CD4-positive, alpha-beta T cell treated with Interleukin-10 for 1 hour (primary cell): ENCODE measurements around the gene PLCD4.

Source experiments
- DNase-seq: peaks from one replicate; pipeline ENCODE4 v3.0.0-alpha.2; 2020

The PLCD4 gene

DNA sequence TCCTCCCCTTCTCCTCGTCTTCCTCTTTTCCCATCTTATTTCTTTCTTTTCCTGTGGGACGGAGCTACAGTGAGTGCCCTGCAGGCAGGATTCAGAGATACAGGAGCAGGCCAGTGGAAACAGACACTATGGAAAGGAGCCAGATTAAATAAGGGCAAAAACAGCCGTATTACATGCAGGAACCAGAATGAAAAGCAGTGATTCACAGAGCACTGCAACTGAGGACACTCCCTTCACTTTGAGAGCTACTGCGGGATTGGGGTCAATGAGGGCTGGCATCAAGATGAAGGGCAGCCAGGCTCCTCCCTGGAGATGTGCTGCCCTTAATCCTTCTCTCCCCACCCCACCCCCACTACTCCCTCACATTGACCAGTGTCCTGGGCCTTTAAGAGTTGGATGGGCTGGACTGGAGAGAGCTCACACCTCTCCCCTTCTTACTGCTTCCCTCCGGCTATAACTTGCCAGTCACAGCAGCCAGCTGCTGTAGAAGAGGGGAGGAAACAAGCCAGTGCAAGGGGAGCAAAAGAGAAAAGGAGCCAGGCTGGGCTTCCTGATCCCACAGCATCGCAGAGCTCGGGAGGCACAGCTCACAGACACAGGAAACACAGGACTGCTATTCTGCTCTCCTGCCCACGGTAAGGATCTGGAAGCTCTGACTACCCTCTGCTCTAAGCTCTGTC lies at the start of gene PLCD4:
Gene PLCD4 (plus strand): TSS at position 464 of the 680 bp plus-strand sequence. CDS start 7,841 bp downstream, outside the sequence.
- DNase-seq = no peak

DNA sequence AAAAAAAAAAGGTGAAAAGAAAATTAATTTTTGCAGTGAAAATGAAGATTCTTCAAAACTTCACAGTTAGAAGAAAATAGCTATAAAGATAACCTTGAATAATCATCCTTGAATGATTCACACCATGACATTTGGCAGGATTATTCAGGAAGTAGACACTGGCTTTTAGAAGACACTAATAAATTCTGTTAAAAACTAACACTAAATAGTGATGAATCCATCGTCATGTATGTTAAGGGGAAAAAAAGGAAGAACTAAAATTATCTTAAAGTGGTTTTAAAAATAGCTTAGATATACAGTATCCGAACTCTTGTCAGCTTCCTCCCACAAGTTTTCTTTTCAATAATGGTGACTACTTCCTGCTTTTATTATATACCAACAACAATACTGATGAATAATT lies 49.8 kb upstream of the PLCD4 start:
- DNase-seq = no peak

- no peak for DNase-seq
Measured at GRCh38 chr2:218558986-218559385, 48.7 kb upstream of the PLCD4 start.

DNA sequence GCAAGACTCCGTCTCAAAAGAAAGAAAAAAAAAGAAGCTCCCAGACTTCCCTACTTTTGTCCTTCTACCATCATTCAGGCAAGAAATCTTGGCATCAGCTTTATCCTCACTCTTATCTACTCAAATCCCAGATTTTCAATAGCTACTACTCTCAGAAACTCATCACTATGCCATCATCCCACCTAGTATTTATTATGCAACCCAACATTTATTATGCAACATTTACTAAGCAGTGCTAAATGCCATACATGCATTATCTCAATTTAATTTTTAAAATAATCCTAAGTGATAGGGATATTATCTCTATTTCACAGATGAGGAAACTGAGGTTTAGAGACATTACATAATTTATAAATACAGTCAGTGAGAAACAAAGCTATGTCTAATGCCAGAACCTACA lies 43.6 kb upstream of the PLCD4 start:
- no peak for DNase-seq

GRCh38 chr2:218566296-218566695 lies 41.4 kb upstream of the PLCD4 start:
- no peak for DNase-seq

DNA sequence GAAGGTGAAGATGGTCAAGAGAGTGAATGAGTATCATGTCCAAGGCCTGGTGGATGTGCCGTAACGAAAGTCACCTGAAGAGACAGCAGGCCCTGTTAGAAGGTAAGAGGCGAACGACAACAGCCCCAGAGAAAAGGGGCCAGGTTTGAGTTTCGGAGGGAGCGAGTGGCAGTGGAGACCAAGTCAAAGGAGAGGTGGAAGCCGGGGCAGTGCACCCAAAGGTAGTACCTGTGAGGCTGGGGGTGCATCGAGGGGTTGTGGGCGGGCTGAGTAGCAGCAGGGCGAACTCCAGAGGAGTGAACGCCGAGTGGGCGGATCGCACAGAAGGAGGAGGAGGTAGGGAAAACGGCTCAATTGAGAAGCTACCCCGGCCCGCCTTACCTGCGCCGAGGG lies 39.9 kb upstream of the PLCD4 start:
- no peak for DNase-seq

GRCh38 chr2:218568190-218569037 lies 39.3 kb upstream of the PLCD4 start, which contains the start of the genes CNOT9 and USP37:
CNOT9 (plus strand) TSS chr2:218568839; CDS start chr2:218568955, 116 bp downstream.
USP37 (minus strand) TSS chr2:218568351; CDS start chr2:218558653, 9,698 bp downstream.
- peak; percentile 100 for DNase-seq

DNA sequence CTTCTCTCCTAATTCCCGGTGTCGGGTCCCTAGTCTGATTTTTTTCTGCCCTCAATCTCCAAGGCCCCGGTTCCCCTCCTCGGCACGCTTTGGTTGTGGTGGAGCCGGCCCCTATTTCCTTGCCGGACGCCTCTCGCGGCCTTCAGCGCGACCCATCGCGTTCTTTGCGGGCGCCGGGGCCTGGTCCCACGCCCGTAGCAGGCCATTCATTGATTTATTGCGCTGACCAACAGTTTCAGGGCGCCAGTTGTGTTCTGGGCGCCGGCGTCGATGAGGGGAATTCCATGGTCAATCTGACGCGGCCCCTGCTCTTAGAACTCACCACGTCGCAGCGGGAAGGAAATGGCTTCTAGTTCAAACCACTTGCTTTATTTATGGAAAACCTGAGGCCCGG lies 38.7 kb upstream of the PLCD4 start:
- peak; percentile 80 for DNase-seq

GRCh38 chr2:218569661-218570500 lies 37.8 kb upstream of the PLCD4 start:
- DNase-seq = peak; percentile 56

- no peak for DNase-seq
Measured at GRCh38 chr2:218570850-218571249, 36.8 kb upstream of the PLCD4 start.

GRCh38 chr2:218576854-218577253 lies 30.8 kb upstream of the PLCD4 start:
- no peak for DNase-seq

DNA sequence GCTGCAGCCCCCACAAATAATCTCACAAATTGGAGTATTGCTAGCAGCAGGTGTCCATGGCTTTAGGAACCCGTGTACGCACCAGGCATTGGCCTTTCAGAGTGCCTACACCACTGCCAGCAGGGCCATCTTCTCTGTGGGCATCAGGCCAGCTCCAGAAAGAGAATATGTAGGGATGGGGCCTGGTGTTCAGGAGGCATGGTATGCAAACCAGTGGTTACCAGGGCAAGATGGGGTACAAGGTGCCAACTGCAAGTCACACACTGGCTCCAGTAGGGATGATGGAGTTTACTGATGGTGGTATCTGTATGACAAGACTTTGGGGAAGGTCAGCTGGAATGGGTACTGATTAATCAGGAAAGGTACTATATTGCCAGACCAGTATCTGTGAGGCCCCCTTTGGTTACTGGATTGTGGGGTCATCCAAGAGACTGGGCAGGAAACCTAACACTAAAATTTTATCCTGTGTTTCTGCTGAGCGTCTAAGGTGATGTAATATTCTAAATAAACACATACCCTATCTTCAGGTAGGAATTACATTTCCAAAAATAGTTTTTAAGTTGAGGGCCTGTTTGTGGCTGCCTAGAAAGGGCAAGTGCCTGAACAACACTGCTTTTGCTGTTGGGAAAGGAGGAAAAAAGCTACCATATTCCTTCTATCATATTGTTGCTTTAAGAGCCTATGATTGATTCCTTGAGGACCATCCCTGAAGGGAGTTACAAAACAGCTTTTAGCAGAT lies 30.0 kb upstream of the PLCD4 start:
- no peak for DNase-seq

DNA sequence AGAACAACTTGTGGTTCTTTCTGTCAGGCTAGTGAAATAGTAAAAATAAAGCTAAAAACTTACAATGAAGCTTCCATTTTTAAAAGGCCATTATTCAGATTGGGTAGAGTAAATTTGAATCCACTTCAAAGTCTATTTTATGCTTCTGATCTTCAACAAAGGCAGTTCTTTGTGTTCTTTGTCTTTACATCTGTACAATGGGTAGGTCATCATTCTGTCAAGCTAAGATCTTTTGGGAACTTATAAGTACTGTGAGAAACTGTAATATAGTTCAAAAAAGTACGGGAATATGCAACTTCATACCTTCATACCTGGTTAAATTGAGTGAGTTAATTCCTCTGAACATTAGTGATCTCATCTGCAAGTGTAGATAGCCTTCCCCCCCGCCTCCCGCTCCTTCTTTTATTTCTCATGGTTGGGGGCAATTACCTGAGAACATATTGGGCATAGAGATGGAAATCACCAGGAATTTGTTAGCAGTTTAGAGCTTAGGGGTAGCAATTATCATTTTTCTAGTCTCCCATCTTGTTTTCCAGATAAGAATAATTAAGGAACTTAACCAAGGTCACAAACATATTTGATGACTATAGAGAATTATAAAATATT lies 29.3 kb upstream of the PLCD4 start:
- no peak for DNase-seq

- no peak for DNase-seq
Measured at GRCh38 chr2:218582076-218582475, 25.6 kb upstream of the PLCD4 start.

DNA sequence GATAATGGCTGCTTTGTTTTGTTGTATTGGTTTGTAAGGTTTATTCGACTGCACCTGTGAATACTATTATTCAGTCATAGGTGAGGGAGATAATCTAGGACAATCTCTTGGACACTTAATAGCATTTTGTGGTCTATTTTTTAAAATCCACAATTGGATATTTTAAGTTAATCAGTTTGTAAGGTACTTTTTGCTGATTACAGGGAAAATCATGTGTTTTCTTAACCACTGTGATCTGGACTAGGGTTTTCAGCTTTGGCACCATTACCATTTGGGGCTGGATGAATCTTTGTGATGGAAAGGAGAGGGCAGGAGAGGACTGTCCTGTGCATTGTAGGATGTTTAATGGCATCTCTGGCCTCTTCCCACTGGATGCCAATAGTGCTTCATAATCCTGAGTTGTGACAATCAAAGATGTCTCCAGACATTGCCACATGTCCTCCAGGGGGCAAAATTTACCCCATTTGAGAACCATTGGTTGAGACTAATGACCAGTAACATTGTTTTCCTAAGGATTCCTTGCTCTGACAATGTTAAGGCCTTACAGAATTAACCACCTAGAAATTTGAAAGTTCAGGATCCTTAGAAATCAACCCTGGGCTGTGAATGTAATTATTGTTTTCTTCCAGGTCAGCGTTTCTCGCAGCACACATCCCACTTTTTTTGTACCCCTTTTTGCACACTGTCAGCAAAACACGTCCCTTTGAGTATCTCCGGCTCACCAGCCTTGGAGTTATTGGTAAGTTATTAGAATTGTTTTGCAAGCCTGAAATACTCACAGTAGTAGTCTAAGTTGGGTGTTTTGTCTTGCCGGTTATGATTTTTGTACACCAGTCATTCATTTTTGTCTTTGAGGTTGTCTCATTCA lies 23.5 kb upstream of the PLCD4 start:
- DNase-seq = no peak

DNA sequence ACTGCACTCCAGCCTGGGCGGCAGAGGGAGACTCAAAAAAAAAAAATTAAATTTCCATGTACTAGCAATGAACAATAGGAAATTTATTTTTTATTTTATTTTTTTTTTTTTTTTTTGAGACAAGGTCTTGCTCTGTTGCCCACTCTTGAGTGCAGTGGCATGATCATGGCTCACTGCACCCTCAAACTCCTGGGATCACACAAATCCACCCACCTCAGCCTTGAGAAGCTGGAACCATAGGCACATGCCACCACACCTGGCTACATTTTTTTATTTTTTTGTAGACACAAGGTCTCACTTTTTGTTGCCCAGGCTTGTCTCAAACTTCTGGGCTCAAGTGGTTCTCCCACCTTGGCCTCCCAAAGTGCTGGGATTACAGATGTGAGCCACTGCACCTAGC lies 22.2 kb upstream of the PLCD4 start:
- no peak for DNase-seq

DNA sequence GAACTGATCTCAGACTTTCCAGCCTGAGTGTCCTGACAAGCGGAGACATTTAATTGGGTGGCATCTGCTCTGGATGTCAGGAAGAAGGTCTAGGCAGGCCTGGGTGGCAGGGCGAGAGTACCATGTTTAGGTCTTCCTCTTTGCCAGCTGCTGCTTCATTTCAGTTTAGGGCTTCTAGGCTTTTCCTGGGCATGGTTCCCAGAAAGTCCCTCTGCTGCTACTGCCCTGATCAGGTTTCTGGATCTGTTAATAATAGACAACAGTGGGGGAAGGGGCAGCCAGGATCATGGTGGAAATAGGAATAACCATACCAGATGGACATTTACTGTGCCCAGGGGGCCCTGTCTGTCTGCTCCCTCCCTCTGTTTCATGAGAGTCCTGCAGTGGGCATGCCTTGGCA lies 2.3 kb upstream of the PLCD4 start:
- no peak for DNase-seq

GRCh38 chr2:218615868-218616315 lies 8.2 kb downstream of the PLCD4 start:
- DNase-seq = no peak

- no peak for DNase-seq
Measured at GRCh38 chr2:218618102-218618860, 10.6 kb downstream of the PLCD4 start.

DNA sequence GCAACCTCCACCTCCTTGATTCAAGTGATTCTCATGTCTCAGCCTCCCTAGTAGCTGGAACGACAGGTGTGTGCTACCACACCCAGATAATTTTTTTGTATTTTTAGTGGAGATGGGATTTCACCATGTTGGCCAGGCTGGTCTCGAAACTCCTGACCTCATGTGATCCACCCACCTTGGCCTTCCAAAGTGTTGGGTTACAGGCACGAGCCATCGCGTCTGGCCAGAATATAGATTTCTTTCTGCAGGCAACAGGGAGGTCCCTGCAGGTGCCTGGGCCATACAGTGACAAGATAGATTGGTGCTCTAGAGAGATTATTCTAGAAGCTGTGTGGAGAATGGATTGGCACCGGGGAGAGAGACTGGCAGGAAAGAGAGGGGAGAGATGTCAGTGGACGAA lies 13.3 kb downstream of the PLCD4 start:
- no peak for DNase-seq
